DMS153 (cell line): ENCODE measurements around the gene COL4A2.

Source experiments
- DNase-seq: peaks from one replicate; lab custom pipeline; 2025; lab: John Stamatoyannopoulos, UW

COL4A2 gene

DNA sequence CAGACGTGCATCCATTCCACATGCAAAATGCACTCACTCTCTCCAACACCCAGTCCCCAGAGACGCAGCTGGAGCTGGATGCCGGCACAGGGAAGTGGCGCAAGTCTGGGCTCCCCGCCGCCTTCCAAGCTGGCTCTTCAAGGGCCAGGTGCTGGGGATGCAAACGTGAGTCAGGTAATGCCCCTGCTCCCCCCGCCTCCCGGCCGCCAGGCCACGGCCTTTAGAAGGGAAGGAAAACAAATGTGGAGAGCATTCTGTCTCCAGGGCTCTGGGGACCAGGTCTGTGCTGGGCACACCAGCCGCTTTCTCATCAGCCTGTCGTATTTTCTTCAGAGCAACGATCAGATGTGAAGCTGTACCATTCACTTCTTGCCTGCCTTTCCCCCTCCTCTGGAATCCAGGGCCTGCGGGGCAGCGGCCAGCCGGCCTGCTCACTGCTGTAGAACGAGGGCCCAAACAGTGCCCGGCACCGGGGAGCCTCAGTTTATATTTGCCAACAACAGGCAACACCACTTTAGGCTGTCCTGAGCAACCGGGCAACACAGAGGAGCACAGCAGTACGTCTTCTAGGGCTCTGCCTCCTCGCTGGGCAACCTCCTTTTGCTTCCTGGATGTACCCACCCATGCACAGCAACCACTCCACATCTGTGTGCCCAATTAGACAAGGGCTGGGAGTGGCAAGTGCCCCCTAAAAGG is 250.7 kb downstream of the COL4A2 start:
- peak; percentile 26 for DNase-seq

DNA sequence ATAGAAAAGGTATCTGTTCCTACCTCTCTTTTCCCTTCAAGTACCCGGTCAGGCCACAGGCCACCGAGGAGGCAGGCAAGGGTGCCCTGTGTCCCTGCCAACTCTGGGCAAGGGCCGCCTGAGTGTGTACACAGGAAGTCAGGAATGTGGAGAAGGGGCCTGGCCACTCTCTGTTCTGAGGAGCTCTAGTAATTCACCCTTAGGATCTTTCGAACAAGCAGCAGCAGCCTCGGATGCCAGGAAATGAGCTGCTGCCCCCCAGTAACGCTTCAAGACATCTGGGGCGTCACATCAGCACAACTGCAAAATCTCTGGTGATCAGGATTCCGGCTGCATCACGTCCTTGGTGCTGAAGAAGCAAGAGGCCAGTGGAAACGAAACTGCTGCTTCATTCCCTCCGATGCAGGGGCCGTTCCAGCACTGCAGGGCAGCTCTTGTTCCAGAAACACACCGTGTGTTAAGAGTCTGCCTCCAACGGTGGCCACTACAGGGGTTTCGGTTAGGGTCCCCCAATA is 252.4 kb downstream of the COL4A2 start:
- DNase-seq: no peak

DNA sequence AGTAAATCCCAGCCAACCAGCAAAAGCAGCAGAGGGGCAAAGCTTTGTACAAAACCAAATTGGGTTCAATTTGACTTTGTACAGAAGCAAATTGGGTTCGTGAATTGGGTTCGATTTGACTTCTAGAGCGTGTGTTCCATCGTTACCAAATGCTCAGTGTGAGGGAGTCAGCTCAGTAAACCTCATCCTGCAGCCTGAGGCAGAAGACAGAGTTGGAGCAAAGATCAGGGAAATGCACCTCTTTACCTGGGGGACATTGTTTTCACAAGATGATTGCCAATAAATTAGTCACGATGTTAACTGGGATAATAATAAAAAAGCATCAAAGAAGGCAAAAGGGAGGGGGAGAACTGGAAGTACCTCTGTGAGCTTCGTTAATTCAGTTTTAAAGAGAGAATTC is 252.9 kb downstream of the COL4A2 start:
- DNase-seq: no peak

DNA sequence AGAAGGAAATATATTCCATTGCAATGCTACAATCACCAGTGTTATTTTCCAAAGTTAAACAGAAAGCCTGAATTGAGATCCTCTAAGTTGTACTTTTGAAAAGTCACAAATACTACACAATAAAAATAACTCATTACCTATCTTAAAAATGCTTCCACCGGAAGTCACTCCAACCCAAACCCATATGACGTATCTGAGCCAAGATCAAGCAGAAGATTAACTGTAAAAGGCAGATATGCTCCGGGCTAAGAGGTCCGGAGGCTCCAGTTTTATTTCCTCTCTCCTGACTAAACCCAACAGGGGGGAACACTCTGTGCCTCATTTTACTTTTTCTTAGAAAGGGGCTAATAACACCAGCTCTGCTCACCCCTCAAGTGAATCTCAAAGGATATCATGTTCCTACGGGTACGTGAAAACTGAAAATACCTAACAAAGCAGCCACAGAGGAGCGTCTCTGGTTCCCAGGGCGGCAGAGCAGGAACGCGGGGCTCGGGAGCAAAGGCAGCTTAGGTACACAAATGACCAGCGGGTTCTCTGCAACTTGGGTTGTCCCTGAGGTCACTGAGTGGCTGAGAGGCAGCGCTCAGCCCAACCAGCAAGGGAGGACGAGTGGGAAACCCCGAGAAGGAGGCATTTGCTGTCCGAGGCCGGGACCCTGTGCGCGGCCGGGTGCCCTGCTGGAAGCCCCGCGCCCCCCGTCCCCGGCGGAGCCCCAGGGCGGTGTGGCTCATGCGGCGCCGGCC is 253.7 kb downstream of the COL4A2 start:
- no peak for DNase-seq

DNA sequence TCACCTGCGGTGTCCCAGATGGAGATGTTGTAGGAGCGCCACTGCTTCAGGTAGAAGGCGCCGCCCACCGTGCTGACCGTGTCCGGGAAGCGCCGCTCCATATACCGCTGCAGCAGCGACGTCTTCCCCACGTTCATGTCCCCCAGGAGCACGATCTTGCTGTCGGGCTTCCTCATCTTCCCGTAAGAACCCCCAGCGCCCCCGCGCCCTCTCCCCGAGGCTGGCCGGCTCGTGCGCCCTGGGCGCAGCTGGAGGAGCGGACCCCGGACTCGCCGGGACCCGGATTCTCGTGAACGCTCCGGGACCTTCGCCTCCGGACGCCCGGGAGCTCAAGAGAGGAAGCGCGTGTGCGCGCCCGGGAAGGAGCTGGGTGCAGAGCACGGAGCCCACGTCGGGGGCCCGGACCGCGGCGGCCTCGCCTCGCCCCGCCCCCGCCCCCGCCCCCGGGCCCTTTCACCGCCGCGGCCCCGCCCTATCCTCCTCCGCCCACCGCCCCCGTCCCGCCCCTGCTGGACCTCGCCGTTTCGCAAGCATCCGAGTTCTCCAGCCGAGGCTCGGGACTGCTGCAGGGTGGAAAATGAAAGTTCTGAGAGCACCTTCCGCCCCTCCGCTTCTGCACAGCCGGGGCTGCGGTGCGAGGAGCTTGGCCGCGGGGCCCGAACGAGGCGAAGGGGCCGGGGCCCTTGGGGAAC is 254.4 kb downstream of the COL4A2 start, which contains the start of gene RAB20:
RAB20 (minus strand) TSS at position 379 of the 692 bp plus-strand sequence; CDS start at position 176, 203 bp downstream.
- peak; percentile 65 for DNase-seq

DNA sequence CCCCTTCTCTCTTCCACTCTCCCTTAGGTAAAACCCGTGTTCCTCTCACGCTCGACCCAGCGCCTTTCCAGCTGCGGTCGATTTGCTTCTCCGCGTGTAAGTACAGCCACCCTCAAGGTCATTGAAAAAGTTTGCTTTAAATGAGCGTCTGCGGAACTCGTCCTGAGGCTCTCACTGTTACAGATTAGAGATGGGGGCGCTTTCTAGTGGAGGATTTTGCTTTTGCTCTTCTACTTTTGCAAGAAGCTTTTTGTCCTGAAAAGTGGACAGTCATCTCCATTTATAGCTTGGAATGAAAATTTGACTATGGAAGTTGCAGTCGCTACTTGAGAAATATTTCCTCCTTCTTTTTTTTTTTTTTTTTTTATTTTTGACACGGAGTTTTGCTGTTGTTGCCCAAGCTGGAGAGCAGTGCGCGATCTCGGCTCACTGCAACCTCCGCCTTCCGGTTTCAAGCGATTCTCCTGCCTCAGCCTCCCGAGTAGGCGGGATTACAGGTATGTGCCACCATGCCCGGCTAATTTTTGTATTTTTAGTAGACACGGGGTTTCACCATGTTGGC is 255.0 kb downstream of the COL4A2 start:
- DNase-seq: no peak
